PC-3 (cell line): ENCODE data around the gene TTC7B. TPM values are rescaled to one million over a fixed set of nuclear protein-coding genes. Genes with fewer than 3 reads are reported as not detected.

Experiments used
- ATAC-seq: fragments of 200-7000 bp; cut with Tn5 transposase; 2 replicates; pipeline ENCODE4 v1.9.1; 2020; ENCODE audit warnings: mild to moderate bottlenecking, moderate library complexity
- BruUV-seq: library from RNA; stranded (reverse); fragments of 400-500 nt; replicated peaks from 2 replicates; lab custom pipeline; 2021; lab: Mats Ljungman, UMichigan
- CTCF ChIA-PET: fragments of 300-600 bp; sonication (Branson Sonifier 250); formaldehyde crosslinking; loops from one replicate; lab custom pipeline; 2022; ENCODE audit warnings: antibody characterized with exemption; lab: Charles Lee
- POLR2A ChIA-PET: fragments of 300-600 bp; sonication (Branson Sonifier 250); formaldehyde crosslinking; loops from one replicate; lab custom pipeline; 2022; ENCODE audit warnings: antibody characterized with exemption; ENCODE audit not compliant: unreplicated experiment; lab: Charles Lee
- DNase-seq: peaks from one replicate; pipeline ENCODE4 v3.0.0-alpha.2; 2015
- H2AFZ ChIP-seq: fragments of 300-600 bp; sonication (generic); 2 replicates; pipeline ENCODE4 v1.6.0; 2016; ENCODE audit warnings: antibody characterized with exemption, low read length
- H3F3A ChIP-seq: fragments of 300-600 bp; sonication (generic); one replicate; pipeline ENCODE4 v1.6.0; 2017; ENCODE audit warnings: antibody characterized with exemption, low read length, control low read depth, mild to moderate bottlenecking; ENCODE audit not compliant: unreplicated experiment
- H3K27ac ChIP-seq: fragments of 300-600 bp; sonication (generic); 2 replicates; pipeline ENCODE4 v1.5.1; 2016; ENCODE audit warnings: mild to moderate bottlenecking, low read length
- H3K27me3 ChIP-seq: fragments of 300-600 bp; sonication (generic); 2 replicates; pipeline ENCODE4 v1.6.1; 2016; ENCODE audit warnings: low read length, mixed read lengths
- H3K36me3 ChIP-seq: fragments of 300-600 bp; sonication (generic); 2 replicates; pipeline ENCODE4 v1.6.1; 2016; ENCODE audit warnings: low read depth, mixed run types, low read length, mixed read lengths
- H3K4me1 ChIP-seq: fragments of 300-600 bp; sonication (generic); 2 replicates; pipeline ENCODE4 v1.5.1; 2016; ENCODE audit warnings: low read length; ENCODE audit not compliant: insufficient read depth
- H3K4me2 ChIP-seq: fragments of 300-600 bp; sonication (generic); 2 replicates; pipeline ENCODE4 v1.6.0; 2016; ENCODE audit warnings: low read length
- H3K4me3 ChIP-seq: fragments of 300-600 bp; sonication (generic); 2 replicates; pipeline ENCODE4 v1.5.1; 2016; ENCODE audit warnings: mild to moderate bottlenecking, low read length, mixed read lengths
- H3K79me2 ChIP-seq: fragments of 300-600 bp; sonication (generic); 2 replicates; pipeline ENCODE4 v1.6.1; 2017; ENCODE audit warnings: low read length, mixed read lengths
- H3K9ac ChIP-seq: fragments of 300-600 bp; sonication (generic); 2 replicates; pipeline ENCODE4 v1.6.0; 2016; ENCODE audit warnings: mild to moderate bottlenecking, low read length
- H3K9me2 ChIP-seq: fragments of 300-600 bp; sonication (generic); replicated peaks from 2 replicates; pipeline ENCODE4 v1.6.1; 2016; ENCODE audit warnings: mixed run types, low read length, mixed read lengths
- H3K9me3 ChIP-seq: fragments of 300-600 bp; sonication (generic); 2 replicates; pipeline ENCODE4 v1.6.1; 2016; ENCODE audit warnings: low read length, mixed read lengths
- H4K20me1 ChIP-seq: fragments of 300-600 bp; sonication (generic); 2 replicates; pipeline ENCODE4 v1.6.1; 2016; ENCODE audit warnings: low read length, mixed read lengths
- CTCF ChIP-seq: fragments of 300-600 bp; sonication (generic); conservative IDR thresholded peaks from 2 replicates; pipeline ENCODE4 v1.5.1; 2017; ENCODE audit warnings: antibody characterized with exemption, low read depth, mild to moderate bottlenecking, low read length
- EZH2 ChIP-seq: fragments of 300-600 bp; sonication (generic); IDR thresholded peaks from one replicate; pipeline ENCODE4 v1.6.1; 2017; ENCODE audit warnings: antibody characterized with exemption, mild to moderate bottlenecking, low read length; ENCODE audit not compliant: unreplicated experiment
- EZH2phosphoT487 ChIP-seq: fragments of 300-600 bp; sonication (generic); IDR thresholded peaks from 2 replicates; pipeline ENCODE4 v1.6.1; 2018; ENCODE audit warnings: mild to moderate bottlenecking, antibody characterized with exemption, low read length, borderline replicate concordance
- intact Hi-C: fragments of 100-400 bp; cut with micrococcal nuclease; formaldehyde crosslinking; loops from 2 replicates; pipeline ENCODE4 v1.9.0; 2023
- total RNA-seq: library from RNA; depleted of rRNA; stranded (reverse); fragments of >200 nt; gene quantifications from 2 replicates; pipeline ENCODE4 v1.2.3, GENCODE V29; 2014

The TTC7B gene
- total RNA-seq, 1 experiment from 2014 or later: 45.6 TPM

GRCh38 chr14:90756755-90757345 is 59.4 kb downstream of the TTC7B start:
- TF ChIP-seq EZH2phosphoT487 (no peak), EZH2 (no peak), CTCF (no peak)
- peaks cover 12% of the 10 kb centered on the region for H3K4me1 ChIP-seq
- ChIA-PET POLR2A (no interaction called here), CTCF (interaction anchor here (2.2 kb wide), 1 partner anchor 59 kb away, joined by 11 read pairs; the partner anchor contains the start of gene TTC7B)
- no peaks in the 10 kb centered on the region for H3F3A ChIP-seq
- no peaks in the 10 kb centered on the region for H3K9me3 ChIP-seq
- H2AFZ ChIP-seq: no peak overlapping the region
- H3K9ac ChIP-seq: no peak overlapping the region
- no peak overlapping the region for H3K27ac ChIP-seq
- DNase-seq (no peak), ATAC-seq (no peak)
- H3K4me3 ChIP-seq: no peak overlapping the region
- no peaks in the 10 kb centered on the region for H3K79me2 ChIP-seq
- H3K9me2 ChIP-seq: no peaks in the 10 kb centered on the region
- BruUV-seq: no TSS peak
- no peaks in the 10 kb centered on the region for H3K36me3 ChIP-seq
- no peaks in the 10 kb centered on the region for H4K20me1 ChIP-seq
- intact Hi-C loops: loop anchor here (5.0 kb wide), 3 partner anchors 70 to 145 kb away; no protein-coding TSS in a partner anchor
- H3K27me3 ChIP-seq: no peaks in the 10 kb centered on the region
- no peak overlapping the region for H3K4me2 ChIP-seq

GRCh38 chr14:90755661-90756304 is 60.4 kb downstream of the TTC7B start:
- POLR2A ChIA-PET: no interaction called here
- no peak for TF ChIP-seq EZH2phosphoT487

DNA sequence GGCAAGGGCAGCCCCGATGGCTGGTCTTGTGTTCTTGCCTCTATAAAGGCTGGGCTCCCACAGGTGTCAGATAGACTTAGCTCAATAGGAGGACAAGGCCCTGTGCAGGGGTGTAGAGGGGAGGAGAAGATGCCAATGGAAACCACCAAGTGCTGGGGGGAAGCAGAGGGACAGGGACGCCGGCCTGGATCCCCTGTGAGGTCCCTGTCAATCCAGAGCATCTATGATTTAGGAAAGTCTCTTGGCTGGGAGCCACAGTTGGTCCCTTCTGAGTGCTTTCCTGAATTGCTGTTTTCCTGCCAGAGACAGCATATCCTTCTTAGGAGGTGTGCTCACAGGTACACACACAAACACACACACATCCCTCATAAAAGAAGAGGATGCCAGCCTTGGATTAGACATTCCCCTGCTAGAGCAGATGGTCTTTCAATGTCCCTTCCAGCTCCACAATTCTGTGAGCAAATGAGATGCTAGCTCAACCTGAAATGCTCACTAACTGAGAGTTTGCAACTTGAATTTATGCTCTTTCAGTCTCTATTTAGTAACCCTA is 62.7 kb downstream of the TTC7B start:
- intact Hi-C loops: no loop called here
- Histone ChIP-seq H3K27me3 (no peaks in the 10 kb centered on the region), H2AFZ (no peak overlapping the region), H4K20me1 (no peaks in the 10 kb centered on the region), H3K4me2 (no peak overlapping the region), H3K79me2 (no peaks in the 10 kb centered on the region), H3K27ac (no peak overlapping the region), H3K36me3 (no peaks in the 10 kb centered on the region), H3K4me3 (no peak overlapping the region), H3K9me2 (no peaks in the 10 kb centered on the region), H3F3A (no peaks in the 10 kb centered on the region), H3K4me1 (peaks cover 6% of the 10 kb centered on the region), H3K9ac (no peak overlapping the region), H3K9me3 (no peaks in the 10 kb centered on the region)
- ATAC-seq (no peak), DNase-seq (no peak)
- CTCF ChIA-PET: no interaction called here
- TF ChIP-seq CTCF (no peak), EZH2 (no peak), EZH2phosphoT487 (no peak)
- no TSS peak for BruUV-seq
- POLR2A ChIA-PET: no interaction called here

More at GRCh38 chr14:90755661-90756304, 60.4 kb downstream of the TTC7B start:
- no TSS peak for BruUV-seq
- no peaks in the 10 kb centered on the region for H3K36me3 ChIP-seq
- no peaks in the 10 kb centered on the region for H3K27me3 ChIP-seq
- ATAC-seq (no peak), DNase-seq (peak; percentile 40)
- no peak overlapping the region for H3K27ac ChIP-seq
- no peak overlapping the region for H3K4me3 ChIP-seq
- no peaks in the 10 kb centered on the region for H3K79me2 ChIP-seq
- intact Hi-C loops: loop anchor here (5.0 kb wide), 3 partner anchors 72 to 147 kb away; no protein-coding TSS in a partner anchor
- no peaks in the 10 kb centered on the region for H3K9me3 ChIP-seq
- no peaks in the 10 kb centered on the region for H4K20me1 ChIP-seq
- no peak overlapping the region for H3K9ac ChIP-seq
- no peak overlapping the region for H3K4me2 ChIP-seq
- no peaks in the 10 kb centered on the region for H3K9me2 ChIP-seq
- no peaks in the 10 kb centered on the region for H3F3A ChIP-seq
- CTCF ChIA-PET: no interaction called here
- H2AFZ ChIP-seq: no peak overlapping the region
- H3K4me1 ChIP-seq: peaks cover 12% of the 10 kb centered on the region
